ENCODE measurements around the gene TBC1D14. TPM values are rescaled to one million over a fixed set of nuclear protein-coding genes. Genes with fewer than 3 reads are reported as not detected.
"Not testable (repeated sequence)": the region's sequence is repeated elsewhere in the genome, so short reads cannot be mapped to it uniquely, and the experiment has no call there.

TBC1D14 gene
- total RNA-seq, 4 donors from 2014 or later: 54.7 to 101 (median 73.3) TPM

DNA sequence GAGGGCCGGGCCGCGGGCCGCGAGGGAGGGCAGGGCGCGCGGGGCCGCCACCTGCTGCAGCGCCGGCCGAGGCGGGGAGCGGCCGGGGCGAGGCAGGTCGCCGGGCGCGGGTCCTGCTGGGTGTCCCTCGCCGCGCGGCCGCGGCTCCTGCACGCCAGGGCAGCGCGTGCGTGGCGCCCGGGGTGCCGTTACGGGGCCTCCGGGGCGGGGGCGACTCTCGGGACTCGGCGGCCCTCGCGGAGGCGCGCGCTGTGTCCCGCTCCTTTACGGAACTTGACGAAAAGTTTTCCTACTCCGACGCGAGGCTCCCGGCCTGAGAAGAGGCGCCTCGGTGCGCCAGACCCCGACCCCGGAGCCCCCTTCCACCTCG lies 329 bp downstream of the TBC1D14 start:
- intact Hi-C loops (cut with DNase I; ENCODE audit: low total_unique reads): loop anchor here (10.0 kb wide), 1 partner anchor 165 kb away; no protein-coding TSS in a partner anchor
- 2 to 8% methylated on average over 4 to 16 of the region's 58 CpGs for WGBS, 2 donors
- TF ChIP-seq POLR2A (IDR thresholded peaks at IDR 0.05): no peak
- no peak for TF ChIP-seq CTCF (IDR thresholded peaks at IDR 0.05)
- DNase-seq (ENCODE audit: low spot score in 2 of 2): no peak
- peak overlapping the region; percentile 53 for H3K4me3 ChIP-seq (ENCODE audit: low read depth, poor library complexity, severe bottlenecking)

DNA sequence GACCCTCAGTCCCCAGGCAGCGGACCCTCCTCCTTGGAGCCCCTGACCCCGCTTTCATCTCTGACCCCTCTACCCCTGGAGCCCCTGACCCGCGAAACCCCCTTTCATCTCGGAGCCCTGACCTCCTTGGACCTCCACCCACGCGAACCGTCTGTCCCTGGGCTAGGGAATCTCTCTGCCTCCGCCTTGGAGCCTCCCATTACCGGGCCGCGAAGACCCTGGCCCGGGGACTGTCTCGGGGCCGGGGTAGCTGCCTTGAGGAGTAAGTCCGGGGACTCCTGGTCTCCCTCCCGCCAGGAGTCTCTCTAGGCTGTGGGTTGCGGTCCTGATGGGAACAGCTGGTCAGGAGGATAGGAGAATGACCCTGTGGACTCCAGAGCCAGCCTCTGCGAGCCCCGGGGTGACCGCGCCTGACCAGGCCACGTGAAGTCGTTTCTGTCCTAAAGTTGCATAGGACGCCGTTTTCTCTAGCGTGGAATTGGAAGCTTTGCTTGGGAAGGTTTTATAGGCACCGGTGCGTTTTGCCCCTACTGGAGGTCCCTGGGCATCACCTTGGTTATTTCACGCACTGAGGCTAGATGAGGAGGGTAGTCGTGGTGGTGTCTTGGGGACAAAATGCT lies 824 bp downstream of the TBC1D14 start:
- intact Hi-C loops (cut with DNase I; ENCODE audit: low total_unique reads): no loop called here
- TF ChIP-seq CTCF (IDR thresholded peaks at IDR 0.05) (no peak), POLR2A (IDR thresholded peaks at IDR 0.05) (no peak)

DNA sequence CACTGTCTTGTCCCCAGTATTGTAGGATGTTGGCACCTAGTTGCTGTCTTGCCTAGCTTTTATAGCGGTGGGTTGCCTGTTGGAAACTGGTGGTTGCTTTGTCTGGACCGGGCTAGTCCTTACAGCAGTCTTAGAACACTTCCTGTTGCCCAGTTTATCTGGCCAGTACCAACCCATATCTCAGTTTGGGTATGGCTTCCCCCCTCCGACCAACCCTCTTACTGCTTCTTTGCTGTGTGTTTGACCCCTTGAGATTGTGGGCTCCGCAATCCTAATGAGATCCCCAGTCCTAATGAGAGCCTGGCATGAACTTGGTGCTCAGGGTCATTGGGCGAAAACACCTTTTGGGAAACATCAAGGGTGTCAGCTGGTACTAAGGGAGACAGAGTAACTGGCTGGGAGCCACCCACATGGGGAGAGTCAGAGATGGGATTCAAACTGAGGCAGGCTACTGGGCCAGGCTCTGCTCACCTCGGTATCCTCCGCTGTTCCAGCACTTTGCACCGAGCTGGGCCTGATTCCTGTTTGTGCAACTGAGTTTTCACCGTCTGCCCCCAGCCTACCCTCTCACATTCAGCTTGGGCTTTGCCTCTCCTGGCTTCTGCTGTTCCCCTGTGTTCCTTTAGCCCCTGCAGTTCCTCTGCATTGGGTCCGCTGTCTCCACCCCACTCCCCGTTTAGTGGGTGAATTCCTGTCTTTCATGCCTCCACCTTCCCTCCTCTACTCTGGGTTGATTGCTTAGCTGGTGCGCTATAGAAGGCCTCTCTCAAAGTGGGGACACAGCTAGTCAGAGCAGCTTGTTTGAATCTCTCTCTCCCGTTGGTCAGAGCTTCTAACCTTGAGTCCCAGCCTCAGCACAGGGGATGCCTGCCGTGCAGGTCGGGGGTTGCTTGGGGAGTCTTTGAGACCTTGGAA lies 1.6 kb downstream of the TBC1D14 start:
- H3K4me3 ChIP-seq (ENCODE audit: low read depth, poor library complexity, severe bottlenecking): no peak overlapping the region
- DNase-seq (ENCODE audit: low spot score in 2 of 2): peak in 1 of 2 donors; percentile 77
- WGBS, 2 donors: 86 to 91% methylated on average over 14 to 15 of the region's 15 CpGs
- no peak for TF ChIP-seq CTCF (IDR thresholded peaks at IDR 0.05)
- TF ChIP-seq POLR2A (IDR thresholded peaks at IDR 0.05): no peak
- intact Hi-C loops (cut with DNase I; ENCODE audit: low total_unique reads): no loop called here

More for the DNA sequence above, 824 bp downstream of the TBC1D14 start:
- 14 to 31% methylated on average over 17 to 31 of the region's 31 CpGs for WGBS, 2 donors
- H3K4me3 ChIP-seq (ENCODE audit: low read depth, poor library complexity, severe bottlenecking): peak overlapping the region; percentile 53
- DNase-seq (ENCODE audit: low spot score in 2 of 2): no peak

DNA sequence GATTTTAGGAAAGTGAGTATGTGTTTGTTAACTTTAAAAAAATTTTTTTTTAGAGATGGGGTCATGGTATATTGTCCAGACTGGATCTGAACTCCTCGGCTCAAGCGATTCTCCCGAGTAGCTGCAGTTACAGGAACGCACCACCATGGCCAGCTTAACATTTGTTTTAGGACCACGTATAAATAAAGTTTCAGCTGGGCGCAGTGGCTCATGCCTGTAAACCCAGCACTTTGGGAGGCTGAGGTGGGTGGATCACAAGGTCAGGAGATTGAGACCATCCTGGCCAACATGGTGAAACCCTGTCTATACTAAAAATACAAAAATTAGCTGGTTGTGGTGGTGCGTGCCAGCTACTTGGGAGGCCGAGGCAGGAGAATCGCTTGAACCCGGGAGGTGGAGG lies 2.3 kb downstream of the TBC1D14 start:
- intact Hi-C loops (cut with DNase I; ENCODE audit: low total_unique reads); H3K4me3 ChIP-seq (ENCODE audit: low read depth, poor library complexity, severe bottlenecking): not testable (repeated sequence)
- 86 to 88% methylated on average over 10 of the region's 10 CpGs for WGBS, 2 donors

DNA sequence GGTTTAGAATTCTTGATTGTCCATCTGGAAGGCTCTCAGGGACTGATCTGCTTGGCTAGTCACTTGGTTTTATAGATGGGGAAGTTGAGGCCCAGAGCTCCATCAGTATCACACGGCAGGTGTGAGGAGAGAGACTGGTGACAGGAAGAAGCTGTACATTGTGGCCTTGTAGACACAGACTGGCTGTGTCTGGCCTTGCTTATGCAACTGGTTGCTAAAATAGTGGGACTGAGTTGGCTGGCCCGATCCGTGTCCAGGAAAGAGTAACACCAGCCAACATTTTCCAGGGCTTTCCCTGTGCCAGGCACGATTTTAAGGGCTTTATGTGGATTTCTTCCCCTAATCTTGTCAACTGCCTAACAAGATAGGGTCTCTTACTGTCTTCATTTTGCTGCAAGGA lies 2.8 kb downstream of the TBC1D14 start:
- no peak for DNase-seq (ENCODE audit: low spot score in 2 of 2)
- H3K4me3 ChIP-seq (ENCODE audit: low read depth, poor library complexity, severe bottlenecking): no peak overlapping the region
- TF ChIP-seq CTCF (IDR thresholded peaks at IDR 0.05) (no peak), POLR2A (IDR thresholded peaks at IDR 0.05) (no peak)
- WGBS, 2 donors: 77 to 81% methylated on average over 4 of the region's 4 CpGs
- intact Hi-C loops (cut with DNase I; ENCODE audit: low total_unique reads): no loop called here

More for the DNA sequence above, 2.3 kb downstream of the TBC1D14 start:
- DNase-seq (ENCODE audit: low spot score in 2 of 2): peak in 1 of 2 donors; percentile 49

DNA sequence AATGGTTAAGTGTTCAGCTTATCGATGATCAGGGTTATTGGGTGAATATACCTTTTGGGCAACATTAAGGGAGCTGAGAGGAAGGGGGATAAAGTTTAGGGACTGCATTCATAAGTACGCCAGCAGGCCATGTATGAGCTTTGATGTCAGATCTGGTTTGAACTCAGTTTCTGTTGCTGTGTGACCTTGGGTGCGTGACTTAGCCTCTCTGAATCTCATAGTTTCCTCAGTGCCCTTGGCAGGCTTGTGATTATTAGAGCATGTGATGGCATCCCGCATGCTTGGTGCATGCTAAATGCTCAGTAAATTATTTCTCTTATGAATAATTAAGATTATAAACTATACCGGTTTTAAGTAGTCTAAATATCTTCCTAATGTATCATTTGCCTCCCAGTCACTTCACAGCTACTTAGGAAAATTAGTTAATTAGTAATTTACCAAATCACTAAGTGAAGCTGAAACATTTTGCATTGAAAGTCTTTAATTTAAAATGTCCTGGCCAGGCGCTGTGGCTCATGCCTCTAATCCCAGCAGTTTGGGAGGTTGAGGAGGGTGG lies 3.8 kb downstream of the TBC1D14 start:
- TF ChIP-seq CTCF (IDR thresholded peaks at IDR 0.05) (no peak), POLR2A (IDR thresholded peaks at IDR 0.05) (no peak)
- no peak for DNase-seq (ENCODE audit: low spot score in 2 of 2)
- intact Hi-C loops (cut with DNase I; ENCODE audit: low total_unique reads): no loop called here
- no peak overlapping the region for H3K4me3 ChIP-seq (ENCODE audit: low read depth, poor library complexity, severe bottlenecking)
- 78 to 83% methylated on average over 6 of the region's 6 CpGs for WGBS, 2 donors

Data from lower leg skin (tissue), 4 donors.